ENCODE measurements around the gene TBCE.
"Not testable (repeated sequence)": the region's sequence is repeated elsewhere in the genome, so short reads cannot be mapped to it uniquely, and the experiment has no call there.

The TBCE gene

DNA sequence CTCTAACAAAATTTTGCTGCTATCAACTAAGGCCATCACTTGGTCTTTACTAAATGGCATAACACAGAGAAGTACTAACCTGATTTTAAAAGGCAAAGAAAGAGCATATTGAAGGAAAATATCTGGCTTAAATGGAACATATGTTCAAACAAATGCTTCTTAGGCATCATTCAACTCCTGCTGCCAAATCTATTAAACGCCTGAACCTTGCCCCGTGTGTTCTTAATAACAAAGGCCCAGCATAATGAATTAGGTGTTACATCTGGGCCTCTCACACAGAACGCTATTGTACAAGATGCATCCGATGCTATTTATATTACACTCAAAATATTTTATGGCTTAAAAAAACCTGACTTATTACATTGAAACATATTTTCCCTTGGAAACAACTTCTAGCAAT, 88.6 kb downstream of the TBCE start:
- no peak for DNase-seq

DNA sequence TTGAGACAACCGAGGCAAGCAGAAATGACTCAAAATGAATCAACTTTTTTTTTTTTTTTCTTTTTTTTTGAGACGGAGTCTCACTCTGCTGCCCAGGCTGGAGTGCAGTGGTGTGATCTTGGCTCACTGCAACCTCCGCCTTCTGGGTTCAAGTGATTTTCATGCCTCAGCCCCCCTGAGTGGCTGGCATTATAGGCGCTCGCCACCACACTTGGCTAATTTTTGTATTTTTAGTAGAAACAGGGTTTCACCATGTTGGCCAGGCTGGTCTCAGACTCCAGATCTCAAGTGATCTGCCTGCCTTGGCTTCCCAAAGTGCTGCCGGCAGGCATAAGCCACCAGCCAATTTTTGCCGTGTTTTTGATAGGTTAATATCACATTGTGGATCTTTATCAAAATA, 90.6 kb downstream of the TBCE start:
- not testable (repeated sequence) for DNase-seq

DNA sequence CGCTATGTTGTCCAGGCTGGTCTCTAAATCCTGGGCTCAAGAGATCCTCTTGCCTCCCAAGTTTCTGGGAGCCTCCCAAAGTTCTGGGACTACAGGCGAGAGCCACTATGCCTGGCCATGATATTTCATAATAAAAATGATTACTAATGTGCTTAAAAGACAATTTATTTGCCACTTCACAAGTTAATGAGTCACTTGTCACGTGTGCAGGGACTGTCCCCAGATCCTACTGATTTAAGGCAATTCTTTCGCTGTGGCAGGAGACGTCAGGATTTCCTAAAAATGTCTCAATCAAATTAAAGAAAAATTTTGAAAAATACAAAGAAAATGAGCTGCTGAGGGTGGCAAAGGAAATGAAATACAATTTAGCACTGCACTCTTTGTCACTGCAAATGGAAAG, 93.5 kb downstream of the TBCE start:
- DNase-seq: no peak

DNA sequence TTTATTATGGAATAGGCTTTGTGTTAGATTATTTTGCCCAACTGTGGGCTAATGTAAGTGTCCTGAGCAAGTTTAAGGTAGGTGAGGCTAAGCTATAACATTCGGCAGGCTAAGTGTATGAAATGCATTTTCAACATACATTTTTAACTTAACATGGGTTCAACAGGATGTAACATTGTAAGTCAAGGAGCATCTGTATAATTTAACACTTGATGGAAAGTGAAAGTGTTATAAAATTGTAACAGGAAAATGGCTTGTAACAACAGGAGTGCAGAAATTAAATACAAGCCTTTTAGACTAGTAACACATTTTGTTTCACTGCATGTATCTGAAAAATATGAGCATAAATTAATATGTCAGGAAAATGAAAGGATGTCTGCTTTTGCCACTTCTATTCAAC, 94.7 kb downstream of the TBCE start:
- no peak for DNase-seq

DNA sequence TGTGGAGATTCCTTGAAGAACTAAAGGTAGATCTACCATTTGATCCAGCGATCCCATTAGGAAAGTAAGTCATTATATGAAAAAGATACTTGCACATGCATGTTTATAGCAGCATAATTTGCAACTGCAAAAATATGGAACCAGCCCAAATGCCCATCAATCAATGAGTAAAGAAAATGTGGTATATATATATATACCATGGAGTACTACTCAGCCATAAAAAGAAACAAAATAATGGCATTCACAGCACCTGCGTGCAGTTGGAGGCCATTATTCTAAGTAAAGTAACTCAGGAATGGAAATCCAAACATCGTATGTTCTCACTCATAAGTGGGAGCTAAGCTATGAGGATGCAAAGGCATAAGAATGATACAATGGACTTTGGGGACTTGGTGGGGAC, 95.6 kb downstream of the TBCE start:
- not testable (repeated sequence) for DNase-seq

DNA sequence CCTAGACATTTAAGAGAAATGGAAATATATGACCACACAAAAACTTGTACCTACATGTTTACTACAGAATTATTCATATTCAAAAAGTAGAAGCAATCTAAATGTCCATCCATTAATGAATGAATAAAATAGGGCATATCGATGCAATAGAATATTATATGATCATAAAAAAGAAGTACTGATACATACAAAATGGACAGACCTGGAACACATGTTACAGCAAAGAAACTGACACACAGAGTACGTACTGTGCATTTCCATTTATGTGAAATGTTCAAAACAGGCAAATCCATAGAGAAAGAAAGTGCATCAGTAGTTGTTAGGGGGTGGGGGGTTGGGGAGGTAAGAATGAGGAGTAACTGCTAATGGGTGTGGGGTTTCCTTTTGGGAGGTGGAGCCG, 97.8 kb downstream of the TBCE start:
- no peak for DNase-seq

DNA sequence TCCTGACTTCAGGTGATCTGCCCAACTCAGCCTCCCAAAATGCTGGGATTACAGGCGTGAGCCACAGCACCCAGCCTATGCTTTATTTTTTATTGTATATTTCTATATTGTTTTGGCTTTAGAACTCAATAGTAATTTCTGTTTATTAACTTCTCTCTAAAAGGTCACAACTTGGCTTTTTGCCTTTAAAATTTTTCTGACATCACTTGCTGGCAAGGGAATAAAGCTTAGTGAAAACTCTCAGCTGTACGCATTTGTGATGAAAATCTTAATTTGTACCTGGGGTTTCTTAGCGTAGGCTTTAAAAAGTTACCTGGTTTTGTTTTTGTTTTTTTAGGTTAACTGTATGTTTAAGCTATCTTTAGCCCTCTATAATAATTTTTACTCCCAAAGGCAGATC, 100.8 kb downstream of the TBCE start:
- DNase-seq: no peak

DNA sequence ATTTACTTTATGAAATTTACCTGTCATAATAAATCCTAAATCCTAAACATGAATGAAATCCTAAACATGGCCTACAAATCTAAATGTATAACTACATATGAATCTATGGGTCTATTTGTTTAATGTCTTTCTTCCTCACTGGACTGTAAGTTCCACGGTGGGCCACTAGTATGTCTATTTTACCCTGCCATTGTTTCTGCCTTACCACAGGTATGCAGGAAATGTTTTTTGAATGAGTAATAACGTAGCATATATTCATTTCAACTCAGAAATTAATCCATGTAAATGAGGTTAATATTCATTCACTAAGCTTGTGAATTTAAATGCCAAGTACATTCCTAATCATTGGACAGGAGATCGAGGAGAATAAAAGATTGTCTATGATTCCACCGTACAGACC, 101.7 kb downstream of the TBCE start:
- no peak for DNase-seq

DNA sequence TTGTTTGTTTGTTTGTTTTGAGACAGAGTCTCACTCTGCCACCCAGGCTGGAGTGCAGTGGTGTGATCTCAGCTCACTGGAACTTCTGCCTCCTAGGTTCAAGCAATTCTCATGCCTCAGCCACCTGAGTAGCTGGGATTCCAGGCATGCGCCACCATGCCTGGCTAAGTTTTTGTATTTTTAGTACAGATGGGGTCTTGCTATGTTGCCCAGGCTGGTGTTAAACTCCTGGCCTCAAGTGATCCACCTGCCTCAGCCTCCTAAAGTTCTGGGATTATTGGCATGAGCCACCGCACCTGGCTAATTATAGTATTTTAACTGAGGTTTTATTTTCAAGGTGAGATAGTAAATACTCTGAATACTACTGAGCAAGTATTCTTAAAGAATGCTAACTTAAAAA, 102.7 kb downstream of the TBCE start:
- DNase-seq: not testable (repeated sequence)

DNA sequence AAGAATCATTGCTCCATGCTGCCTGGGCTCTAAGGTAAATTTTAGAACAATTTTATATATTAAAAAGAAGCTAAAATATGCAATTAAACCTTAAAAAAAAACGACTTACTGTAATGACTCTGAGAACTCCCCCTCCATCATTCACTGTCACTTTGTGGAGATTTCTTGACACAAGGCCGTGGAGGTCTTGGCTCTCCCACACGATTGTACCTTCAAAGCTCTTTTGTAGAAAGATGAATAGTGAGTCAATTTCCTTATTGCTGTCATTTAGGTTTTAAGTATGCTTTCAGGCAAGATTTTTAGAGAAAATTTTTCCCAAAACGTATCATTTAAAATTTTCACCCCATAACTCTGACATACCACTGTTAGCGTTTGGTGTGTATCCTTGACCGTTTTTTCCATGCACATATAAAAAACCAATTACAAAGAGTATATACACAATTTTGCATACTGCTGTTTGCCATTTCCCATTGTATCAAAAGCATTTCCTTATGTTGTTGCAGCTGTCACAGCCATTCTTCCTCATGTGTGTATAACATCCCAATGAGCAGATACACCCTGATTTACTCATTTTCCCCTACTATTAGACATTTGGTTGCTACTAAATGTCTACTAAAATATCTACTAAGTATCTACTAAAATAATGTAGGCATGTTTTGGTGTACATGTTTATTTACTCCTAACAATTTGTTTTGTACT, 103.7 kb downstream of the TBCE start:
- DNase-seq: no peak

DNA sequence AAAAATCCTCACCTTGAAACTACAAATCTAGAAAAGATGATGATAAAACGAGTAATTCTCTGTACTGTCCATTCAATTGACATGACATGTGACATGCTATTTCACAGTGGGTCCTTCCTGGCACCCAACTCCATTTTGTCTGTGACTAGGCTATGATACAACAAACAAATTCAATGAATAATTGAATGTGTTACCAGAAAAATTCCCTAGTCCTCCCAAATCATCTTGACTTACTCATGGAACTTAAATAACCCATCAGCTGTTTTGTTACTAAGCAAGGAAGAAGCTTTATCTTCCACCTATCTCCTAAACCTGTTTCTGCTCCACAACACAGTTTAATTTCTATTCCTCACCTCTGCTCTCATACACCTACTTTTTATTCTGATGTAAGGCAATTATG, 106.6 kb downstream of the TBCE start:
- DNase-seq: no peak

DNA sequence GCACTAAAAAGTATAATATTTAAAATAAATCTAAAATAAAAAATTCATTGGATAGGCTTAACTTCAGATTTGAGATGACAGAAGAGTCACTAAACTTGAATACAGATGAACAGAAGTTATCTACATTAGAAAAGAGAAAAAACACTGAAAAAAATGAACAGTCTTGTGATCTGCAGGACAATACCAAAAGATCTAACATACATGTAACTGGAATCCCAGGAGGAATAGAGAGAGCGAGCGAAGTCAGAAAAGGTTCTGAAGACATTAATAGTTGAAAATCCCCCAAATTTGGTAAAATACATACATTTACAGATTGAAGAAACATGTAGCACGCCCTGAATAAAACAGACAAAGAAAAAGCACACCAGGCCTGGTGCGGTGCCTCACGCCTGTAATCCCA, 115.9 kb downstream of the TBCE start:
- DNase-seq: no peak

DNA sequence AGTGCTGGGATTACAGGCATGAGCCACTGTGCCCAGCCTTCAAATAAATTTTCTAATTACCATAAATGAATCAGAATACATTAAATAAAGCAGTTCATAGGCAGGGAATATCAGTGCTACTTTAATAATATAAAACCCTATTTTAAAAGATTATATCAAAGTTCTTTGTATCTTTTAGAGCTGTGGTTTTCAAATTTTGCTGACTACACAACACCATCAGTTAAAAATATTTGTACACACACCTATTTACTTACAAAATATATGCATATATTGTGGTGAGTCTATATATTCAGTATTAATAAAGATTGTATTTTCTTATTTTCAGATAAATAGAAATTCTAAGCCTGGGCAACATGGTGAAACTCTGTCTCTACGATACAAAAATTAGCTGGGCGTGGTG, 118.3 kb downstream of the TBCE start:
- no peak for DNase-seq

DNA sequence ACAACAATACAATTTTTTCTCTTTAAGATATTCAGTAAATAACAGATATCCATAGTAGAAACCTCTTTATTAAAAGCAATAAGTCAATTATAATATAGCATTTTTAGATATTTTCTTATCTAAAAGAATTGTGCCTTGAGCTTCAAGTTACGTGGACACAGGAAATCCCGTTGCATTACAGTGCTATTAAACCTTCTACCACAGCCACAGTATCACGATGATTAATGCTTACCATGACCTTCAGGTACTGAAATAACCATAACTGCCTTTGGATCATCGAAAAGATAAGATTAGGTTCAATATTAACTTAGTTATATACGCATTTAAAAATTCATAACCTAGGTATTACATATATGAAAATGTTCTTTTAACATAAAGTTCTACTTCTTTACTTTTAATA, 119.1 kb downstream of the TBCE start:
- no peak for DNase-seq

DNA sequence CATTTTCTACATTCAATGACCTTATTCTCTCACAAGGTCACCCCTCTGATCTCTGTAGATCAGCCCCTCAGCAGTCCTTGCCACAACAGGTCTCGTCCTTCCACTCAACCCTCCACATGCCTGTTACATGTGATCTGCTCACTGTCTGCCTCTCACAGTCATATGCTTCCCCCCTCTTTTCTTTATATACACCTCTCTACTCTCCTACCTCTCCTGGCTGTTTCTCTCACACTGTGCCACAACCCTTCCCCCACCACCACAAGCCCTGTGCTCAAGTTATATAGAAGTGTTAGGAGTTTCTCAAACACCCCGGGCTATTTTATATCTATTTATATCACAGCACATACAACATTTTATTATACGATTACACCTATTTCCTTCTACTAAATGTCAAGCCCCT, 124.4 kb downstream of the TBCE start:
- no peak for DNase-seq

DNA sequence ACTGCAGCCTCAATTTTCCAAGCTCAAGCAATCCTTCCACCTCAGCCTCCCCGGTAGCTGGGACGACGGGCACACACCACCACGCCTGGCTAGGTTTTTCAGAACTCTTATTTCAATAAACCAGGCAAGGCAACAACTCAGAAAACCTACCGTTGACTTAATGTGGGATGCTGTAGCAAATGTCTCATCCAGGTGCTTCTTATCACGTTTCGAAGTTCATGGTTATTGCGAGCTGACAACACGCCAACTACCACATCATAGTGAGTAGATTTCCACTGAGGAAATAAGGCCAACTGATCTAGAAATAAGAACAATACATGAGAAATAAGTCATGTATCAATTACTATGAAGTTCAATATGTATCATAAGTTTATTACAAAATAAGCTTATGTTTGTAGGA, 127.3 kb downstream of the TBCE start:
- no peak for DNase-seq

DNA sequence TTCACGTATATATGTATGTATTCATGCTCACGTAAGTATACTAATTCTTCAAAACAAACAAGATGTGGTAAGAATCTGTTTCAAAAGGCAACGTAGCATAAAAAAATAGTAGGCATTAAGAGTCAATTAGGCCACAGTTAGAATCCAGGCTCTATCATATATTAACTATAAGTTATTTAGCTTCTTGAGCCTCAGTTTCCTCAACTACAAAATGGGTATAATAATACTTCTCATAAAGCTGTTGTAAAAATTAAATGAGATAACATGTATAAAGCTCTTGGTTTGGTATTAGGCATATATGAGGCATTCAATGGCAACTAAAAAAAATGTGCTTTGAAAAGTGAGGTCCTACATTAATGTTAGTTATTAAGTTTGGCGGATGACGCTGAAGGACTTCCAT, 127.8 kb downstream of the TBCE start:
- no peak for DNase-seq

DNA sequence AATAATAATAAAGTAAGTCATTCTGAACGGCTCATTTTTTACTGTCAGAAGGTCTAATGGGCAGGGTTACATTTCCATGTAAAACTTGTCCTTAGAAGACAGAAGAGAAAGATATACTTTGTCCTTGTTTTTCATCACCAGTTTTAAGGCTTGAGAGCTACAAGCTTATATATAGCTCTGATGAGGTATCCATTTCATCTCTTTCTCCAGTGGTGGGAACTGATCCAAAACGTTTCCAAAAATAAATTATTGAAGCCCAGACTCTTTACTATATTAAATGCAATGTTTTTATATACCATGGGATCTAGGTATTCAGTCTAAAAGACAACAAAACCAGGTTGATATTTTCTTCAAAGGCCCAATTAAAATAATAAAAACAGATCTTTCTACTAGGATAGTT, 128.3 kb downstream of the TBCE start:
- no peak for DNase-seq

DNA sequence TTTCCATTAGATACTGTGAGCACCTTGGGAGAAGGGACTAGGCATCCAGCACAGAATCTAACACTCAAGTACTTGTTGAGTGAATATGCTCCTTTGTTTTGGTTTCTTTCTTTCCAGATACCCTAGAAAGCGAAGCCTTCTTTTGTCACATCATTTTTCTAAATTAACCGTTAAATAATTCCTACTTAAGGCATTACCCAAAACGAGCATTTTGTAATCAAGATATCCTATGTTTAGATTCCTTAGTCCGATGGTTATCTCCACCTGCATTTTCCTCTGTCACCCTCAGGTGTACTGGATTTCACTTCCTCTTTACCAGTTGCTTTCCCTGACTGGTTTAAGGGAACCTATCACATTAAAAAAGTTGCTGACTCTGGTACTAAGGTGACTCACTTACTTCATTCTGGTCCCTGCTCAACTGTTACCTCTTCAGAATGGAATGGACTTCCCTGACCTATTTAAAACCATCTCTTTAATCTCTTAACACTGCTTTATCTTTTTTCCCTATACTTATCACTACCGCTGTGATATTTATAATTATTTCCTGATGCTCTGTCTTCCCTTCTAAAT, 133.8 kb downstream of the TBCE start:
- DNase-seq: no peak

Measured in T-helper 9 cell (primary cell).